ENCODE data around the gene SYNE2.
A peak's percentile ranks its signal among the peaks of the same experiment; 100 is the strongest.

Gene SYNE2

DNA sequence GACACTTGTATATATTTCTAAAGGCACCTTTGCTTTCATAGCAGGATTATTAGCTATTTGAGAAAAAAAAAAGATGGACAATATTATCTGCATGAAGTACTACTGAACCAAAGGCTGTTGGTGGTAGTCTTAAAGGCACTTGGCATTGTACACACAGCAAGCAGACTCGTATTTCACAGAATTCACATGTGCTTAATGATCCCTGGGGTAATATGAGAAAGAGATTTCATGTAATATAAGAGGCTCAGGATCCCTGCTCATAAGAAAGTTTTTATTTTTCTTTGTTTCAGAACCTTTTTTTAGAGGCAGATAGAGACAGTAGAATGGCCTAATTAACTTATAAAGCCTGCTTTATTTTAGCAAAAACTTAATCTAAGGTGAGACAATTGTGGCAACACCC is 59.5 kb downstream of the SYNE2 start:
- no peak for DNase-seq

DNA sequence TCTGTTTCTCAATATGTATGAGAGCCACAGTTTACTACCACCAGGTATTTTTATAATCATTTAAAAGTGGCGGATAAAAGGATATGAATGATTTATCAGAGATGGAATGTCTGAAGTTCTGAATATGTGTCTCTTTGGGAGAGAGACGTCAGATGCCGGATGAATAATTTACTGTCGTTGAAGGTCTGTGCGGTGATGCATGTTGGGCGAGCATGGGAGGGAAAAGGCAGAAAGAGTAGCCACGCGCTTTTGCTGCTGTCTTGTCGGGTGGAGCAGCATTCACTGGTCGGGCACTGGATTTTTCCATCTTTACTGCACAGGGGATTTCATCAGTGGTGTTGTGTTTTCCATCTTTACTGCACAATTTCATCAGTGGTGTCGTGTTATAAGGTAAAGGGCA is 65.6 kb downstream of the SYNE2 start:
- no peak for DNase-seq

DNA sequence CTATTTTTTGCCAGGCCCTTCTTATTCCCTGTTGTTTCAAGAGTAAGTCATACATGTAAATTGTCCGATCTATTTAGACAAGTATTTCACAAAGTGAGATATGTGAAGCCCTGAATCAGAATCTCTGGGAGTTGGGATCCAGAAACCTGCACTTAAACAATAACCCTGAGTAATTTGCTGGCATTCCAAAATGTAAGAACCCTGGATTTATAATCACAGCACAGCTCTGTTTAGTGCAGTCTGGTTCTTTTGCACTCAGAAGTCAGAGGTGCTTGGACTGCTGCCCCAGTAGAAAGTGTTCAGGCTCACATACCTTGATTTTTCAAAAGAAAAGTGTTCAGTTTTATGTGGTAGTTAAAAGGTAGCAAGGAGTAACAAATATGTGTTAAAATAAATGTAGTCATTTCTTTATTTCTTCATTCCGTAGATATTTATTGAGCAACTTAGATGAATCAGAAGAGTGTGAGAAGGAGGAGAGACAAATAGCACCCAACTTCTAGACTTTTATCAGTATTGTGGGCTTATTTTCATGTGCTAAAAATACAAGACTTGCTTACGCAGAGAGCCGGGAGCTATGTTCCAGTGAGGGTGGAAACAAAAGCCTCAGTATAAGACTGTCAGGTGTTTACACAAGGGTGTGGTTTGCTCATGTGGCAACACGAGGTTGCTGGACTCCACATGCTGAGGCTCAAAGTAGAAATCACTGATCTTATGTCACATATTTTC is 70.1 kb downstream of the SYNE2 start:
- no peak for DNase-seq

DNA sequence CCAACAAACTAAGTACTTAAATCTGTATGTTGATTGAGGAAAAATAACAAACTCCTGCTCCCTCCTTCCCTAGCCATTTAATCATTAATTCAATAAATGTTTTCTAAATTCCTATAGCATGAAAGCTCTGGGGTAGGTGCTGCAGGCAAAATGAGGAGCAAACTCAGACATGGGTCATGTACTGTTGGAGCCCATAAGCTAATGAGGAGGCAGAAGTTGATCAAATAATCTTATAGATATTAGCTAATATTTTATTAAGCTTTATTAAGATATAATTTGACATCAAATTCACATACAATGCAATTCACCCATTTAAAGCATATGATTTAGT is 70.6 kb downstream of the SYNE2 start:
- DNase-seq, result no peak

DNA sequence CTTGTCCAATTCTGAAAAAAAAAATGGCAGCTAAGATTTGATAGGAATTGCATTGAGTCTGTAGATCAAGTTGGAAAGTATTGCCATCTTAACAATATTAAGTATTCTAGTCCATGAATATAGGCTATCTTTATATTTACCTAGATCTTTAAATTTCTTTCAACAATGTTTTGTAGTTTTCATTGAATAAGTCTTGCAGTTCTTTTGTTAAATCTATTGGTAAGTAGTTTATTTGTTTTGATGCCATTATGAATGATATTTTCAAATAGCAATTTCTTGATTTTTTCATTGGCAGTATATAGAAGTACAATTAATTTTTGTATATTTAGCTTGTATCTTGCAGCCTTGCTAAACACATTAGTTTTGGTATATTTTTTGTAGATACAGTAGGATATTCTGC is 71.6 kb downstream of the SYNE2 start:
- no peak for DNase-seq

DNA sequence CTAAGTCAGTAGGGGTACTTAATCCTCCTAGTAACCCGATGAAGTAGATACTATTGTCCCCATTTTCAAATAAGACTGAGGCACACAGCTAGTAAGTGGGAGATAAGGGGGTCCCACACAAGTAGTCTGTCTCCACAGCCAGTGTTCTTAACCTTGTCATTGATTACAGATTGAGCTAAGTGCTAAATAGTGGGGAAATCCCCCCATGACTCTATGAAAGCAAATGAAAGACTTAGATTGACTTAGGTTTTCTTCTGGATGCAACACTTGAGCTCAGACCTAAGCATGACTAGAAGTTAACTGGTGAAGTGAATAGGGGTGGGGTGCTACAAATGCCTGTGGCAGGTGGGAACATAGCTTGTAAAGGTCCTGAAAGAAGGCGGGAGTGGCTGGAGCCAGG is 73.8 kb downstream of the SYNE2 start:
- DNase-seq, result no peak

DNA sequence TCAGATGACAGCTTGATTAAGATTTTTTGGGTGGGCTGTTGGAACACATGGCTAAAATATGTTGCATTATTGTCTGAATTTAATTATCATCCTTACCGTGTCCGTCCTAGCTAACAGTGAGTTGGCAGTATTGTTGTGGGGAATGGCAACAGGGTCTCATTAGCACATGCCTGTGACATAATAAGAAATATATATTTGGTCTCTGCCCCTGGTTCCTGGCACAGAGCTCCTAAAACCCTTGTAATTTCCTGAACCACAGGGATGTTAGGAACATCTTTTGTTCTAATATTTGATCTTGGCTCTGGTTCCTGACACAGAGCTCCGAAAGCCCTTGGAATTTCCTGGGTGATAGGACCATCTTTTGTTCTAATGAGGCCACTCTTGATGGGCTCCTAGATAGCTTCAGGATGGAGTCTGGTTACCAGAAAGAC is 76.0 kb downstream of the SYNE2 start:
- no peak for DNase-seq

DNA sequence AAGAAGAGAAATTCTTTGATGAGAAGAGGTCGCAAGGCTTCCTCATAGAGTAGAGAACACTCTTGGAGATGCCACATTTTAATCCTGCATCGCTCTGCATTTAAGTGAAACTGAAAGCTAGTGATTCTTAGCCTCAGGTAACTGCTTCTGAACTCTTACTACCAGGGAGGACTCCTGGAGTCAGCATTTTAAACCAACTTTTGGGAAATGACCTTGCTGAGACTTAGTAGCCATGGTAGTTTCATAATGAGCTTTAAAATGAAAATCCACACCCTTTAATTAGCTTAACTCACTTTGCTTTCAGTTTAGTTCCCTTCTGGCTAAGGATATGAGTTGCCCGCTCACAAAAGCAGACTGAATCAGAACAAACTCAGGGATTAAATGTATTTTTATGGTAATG is 80.3 kb downstream of the SYNE2 start:
- no peak for DNase-seq

DNA sequence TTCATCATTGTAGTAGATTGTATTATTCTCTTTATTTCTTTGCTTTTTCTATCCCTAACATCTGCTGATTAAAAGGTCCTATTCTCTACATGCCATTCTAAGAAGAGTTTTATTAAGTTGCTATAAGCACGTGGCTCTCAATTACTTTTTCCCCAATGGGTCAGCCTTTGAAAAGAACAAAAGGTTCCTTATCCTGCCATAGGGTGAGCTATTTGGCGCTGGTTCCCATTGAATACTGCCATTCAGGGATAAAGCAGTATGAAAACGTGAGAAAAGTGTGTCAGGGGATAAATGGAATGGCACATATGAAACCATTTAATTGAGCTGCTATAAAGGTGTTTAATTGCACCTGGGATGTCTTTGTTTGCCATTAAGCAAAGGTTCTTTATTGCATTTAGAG is 80.9 kb downstream of the SYNE2 start:
- no peak for DNase-seq

DNA sequence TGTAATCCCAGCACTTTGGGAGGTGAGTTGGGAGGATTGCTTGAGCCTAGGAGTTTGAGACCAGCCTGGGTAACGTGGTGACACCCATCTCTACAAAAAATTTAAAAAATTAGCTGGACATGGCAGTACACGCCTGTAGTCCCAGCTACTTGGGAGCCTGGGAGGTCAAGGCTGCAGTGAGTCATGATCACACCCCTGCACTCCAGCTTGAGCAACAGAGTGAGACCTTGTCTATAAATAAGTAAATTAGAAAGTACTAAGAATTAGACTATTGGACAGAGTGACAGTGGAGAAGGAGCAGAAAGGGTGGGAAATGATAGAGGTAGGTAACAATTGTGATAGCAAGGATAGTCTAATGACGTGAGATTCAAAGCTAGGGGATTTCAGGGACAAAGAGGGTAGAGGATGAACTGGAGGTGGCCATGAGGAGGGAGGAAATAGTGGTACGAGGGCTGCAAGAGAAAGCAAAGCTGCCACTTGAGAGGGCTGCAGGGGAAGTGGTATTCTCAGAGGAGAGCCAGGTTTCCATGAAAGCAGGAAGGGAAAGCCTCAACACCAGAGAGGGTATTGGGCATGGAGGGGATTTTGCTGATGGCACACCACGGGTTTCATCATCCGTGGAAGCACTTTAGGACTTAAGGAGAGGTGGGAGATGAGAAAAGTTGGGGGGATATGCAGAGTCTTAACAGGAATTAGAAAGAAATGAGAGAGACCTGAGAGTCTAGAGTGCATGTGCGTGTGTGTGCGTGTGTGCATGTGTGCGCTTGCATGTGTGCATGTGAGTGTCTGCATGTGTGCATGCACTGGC is 85.6 kb downstream of the SYNE2 start:
- peak; percentile 28 for DNase-seq

DNA sequence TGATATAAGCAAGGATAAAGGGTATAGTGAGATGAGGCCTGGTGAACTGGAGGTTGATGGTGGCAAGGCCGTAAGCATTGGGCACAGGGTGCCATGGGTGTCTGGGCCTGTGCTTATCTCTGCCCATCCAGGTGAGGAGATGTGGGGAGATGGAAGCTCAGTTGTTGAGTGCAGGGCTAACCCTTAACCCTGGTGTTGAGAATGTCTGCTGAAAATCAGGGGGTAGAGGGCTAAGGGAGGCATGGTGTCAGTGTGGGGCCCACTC is 86.1 kb downstream of the SYNE2 start:
- DNase-seq, result no peak

DNA sequence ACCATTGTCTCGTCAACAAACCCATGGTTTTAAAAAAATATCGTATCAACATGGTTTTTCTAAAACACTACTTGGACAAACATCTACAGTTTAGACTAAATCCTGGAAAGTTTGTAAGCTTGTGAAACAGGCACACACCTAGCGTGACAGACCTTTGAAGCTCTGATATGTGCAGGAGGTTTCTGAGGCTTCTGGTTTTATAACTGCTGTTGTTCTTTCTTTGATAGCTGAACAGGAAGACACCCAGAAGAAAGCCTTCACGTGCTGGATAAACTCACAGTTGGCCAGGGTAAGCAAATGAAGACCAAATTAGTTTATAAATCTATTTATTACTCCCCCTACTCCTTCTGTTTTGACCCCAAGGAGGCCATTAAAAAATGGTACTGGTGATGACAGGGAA is 87.6 kb downstream of the SYNE2 start:
- DNase-seq, result peak; percentile 34

DNA sequence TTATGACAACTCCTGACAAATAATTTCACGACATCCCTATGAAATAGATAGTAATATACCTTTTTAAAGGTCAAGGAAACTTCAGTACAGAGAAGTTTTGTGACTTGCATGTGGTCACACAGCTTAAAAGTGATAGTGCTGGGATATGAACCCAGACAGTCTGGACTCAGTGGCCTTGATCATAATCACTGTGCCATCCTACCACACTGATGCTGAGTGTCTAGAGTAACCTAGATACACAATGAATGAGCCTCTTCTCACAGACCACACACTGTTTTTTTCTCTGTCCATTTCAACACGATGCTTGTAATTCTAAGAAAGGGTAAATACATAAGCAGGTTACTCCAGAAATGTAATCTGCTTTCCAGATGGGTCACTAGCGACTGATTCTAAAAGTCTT is 88.2 kb downstream of the SYNE2 start:
- no peak for DNase-seq

DNA sequence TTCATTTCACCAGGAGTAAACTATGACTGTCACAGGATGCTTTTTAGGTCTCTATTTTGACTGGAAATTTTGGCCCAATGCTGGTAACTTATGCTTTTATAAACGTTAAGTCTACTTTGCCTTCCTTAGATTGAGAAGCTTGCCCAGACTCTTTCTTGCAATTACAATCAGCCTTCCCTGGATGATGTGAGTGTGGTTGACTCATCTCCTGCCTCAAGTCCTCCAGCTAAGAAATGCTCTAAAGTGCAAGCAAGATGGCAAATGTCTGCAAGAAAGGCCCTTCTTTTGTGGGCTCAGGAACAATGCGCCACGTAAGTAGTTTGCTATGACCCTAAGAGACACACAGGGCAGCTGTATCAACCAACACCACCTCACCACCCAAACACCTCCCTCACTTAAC is 96.9 kb downstream of the SYNE2 start:
- no peak for DNase-seq

DNA sequence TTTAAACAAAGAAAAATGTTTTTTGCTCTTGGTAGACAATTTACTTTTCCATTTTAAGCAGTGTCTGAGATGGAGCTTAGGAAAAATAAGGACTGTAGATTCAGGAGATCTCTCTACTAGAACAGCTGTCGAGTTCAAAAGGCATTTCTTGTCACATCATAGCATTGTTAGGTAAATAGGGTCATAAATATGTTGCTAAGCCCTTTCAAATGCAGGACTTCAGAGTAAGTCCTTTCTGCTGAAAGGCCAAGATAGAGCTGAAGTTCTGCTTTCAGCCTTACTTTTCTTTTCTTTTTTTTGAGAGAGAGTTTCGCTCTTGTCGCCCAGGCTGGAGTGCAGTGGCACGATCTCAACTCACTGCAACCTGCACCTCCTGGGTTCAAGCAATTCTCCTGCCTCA is 98.2 kb downstream of the SYNE2 start:
- DNase-seq, result no peak

DNA sequence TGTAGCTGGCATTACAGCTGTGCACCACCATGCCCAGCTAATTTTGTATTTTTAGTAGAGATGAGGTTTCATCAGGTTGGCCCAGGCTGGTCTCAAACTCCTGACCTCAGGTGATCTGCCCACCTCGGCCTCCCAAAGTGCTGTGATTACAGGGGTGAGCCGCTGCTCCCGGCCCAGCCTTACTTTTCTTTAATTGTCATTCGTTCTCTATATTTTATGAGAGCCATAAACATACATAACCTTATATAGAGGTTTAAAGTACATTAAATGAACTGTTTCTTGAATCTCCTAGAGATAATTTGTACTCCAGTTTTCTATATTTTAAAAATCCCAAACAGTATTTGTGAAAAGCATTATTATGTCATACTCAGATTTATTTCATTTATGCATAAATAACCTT is 98.6 kb downstream of the SYNE2 start:
- DNase-seq, result no peak

DNA sequence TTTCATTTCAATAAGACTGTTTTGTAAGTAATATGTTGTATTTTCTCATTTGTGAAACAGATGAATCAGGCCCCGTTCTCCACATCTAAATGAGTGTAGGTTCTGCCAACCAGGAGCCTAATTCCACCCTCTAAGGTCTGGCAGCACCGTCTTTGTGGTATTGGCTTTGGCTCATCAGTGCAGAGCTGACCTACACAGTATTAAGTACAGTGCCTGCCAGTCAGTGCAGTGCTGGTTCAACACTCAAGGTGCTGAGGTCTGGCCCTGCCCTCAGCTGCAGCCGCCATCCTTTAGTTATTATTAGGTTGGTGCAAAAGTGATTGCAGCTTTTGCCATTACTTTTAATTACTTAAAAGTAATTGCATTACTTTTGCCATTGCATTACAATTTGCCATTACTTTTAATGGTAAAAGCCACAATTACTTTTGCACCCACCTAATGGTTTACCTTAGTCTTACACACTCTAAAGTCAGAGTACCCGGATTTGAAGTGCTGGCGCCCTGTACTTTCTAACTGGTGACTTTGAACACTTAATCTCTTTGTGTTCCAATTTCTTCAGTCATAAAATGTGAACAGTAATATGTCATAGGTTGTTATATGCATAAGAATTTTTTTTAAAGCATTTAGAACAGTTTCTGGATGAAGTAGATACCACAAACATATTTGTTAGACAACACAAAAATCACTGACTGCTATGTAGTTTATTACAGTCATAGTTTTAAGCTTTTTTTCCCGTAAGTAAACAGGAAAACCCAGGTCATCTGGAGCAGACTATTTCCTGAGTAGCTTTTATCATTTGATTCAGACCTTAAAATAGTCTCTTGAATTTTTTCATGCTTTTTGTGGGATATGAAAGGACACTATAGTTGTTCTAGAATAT is 99.5 kb downstream of the SYNE2 start:
- no peak for DNase-seq

DNA sequence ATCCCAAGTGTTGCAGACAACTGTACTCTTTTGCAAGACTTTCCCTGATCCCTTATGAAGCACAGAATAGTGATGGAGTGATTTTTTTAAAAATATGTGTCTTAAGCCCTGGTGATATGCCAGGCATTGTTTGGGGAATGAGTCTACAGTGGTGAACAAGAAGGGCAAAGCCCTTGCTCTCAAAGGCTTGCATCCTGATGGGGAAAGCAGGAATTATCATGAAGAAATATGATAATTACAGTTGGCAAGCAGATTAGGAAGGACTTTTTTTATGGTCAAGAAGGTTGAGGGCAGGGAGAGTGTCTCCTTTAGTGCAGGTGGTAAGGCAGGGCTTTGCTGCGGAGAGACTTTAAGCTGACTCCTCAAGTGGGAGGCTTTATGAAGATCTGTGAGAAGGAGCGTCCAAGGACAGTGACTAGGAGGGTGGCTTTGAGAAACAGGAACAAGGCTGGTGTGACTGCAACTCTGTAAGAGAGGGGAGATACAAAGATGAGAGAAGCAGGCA is 100.2 kb downstream of the SYNE2 start:
- no peak for DNase-seq

DNA sequence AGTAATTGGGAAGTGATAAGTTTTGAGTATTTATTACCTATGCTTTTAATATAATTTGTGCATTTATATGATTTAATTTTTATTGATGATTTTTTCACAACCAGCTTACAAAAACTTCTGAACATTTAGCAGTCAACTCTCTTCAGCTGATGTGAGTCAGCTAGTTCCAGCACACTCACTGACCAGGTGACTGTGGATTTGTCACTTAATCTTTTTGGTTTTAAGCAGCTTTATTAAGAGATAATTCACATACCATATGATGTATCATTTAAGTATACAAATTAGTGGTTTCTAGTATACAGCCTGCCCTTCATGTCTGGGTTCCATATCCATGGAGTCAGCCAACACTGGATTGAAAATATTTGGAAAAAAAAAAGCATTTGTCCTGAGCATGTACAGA is 103.5 kb downstream of the SYNE2 start:
- DNase-seq, result no peak

DNA sequence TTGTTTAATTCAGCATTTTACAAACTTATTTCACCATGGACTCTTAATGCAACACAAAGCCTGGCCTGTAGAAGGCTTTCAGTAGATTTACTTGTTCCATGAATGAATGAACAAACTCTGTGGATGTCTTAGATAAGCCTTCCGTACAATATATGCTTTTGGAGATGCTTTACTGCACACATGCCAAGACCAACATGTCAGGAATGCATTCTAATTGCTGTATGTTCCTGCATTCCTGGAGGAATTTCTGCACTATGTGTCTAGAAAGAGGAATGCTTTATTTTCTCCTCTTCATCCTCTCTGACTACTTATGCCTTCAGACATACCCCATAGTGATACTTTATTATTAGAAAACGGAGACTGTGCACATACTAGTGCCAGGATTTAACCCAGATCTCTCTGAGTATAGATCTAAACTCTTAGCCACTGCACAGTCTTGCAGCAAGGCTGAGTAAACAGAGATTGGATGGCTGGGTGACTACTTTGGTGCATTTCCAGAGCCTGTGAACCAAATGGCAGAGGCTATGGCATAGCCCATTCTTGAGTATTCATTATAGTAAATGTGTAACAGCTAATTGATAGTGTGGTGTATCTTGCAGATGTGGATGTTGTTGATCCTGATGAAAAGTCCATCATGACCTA is 108.2 kb downstream of the SYNE2 start:
- no peak for DNase-seq

DNA sequence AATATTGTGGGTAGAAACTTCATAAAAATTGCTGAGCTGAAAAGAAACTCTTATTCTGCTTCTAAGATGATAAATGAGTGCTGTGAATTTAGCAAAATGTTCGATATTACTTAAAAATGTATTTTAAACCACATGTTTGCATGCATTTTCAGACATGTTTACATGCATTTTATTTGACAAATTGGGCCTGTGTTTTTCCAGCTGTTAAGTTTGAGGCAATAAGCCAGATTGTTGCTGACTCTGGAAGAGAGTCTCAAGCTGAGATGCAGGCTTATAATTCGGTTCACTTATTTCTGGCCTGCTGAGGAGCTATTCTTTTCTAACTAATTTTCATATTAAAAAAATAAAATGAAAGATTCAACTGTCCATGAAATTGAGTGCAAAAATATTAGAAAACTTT is 110.1 kb downstream of the SYNE2 start:
- no peak for DNase-seq

DNA sequence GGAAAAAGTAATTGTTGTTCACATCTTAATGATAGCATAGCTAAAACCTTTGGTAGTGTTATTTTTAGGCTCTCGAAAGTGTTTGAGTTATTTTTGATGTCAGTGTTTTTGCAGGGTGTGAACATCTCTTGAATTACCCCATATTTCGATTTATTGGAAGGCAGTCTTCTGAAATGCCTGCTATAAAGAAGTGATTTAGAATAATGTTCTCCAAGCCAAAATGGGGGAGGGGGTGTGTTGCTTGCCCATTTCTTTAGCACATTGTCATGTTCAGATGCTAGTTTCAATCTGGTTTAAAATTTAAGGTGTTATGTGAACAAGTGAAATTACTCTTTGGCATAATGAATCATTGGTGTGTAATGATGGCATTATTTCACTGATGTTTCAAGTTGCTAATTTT is 110.6 kb downstream of the SYNE2 start:
- no peak for DNase-seq

DNA sequence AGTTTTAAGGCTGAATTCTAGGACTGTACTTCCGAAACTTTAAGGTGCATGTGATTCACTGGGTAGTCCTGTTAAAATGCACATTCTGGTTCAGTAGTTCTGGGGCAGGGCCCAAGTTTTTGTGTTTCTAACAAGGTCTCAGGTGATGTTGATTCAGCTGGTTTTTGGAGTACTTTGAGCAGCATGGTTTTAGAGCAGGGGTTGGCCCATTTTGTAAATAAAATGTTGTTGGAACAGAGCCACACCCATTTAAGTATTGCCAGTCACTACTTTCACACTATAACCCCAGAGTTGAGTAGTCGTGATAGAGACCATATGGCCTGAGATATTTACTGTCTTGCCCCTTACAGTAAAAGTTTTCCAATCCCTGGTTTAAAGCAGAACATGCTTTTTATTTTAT is 111.3 kb downstream of the SYNE2 start:
- no peak for DNase-seq

All from CD4-positive, alpha-beta T cell treated with Interleukin-17A for 4 hours (primary cell).